Measurements from ENCODE around the gene KLHL5.

KLHL5 gene

GRCh38 chr4:39103291-39103690, 41.3 kb downstream of the KLHL5 start:
- POLR2A ChIA-PET (ENCODE audit: low non-redundant PET) = interaction anchor here (0.6 kb wide), 1 partner anchor 202 kb away, joined by 11 read pairs; no protein-coding TSS in a partner anchor
- H3K27ac ChIP-seq = no peak overlapping the region
- DNase-seq (ENCODE audit: low spot score) = no peak
- TF ChIP-seq CTCF (conservative IDR thresholded peaks at IDR 0.05; ENCODE audit: low read depth) = no peak
- CTCF ChIA-PET = interaction anchor here (0.6 kb wide), 1 partner anchor 19 kb away, joined by 3 read pairs; no protein-coding TSS in a partner anchor

GRCh38 chr4:39104255-39104654, 42.2 kb downstream of the KLHL5 start:
- DNase-seq (ENCODE audit: low spot score) = no peak
- TF ChIP-seq CTCF (conservative IDR thresholded peaks at IDR 0.05; ENCODE audit: low read depth) = no peak
- CTCF ChIA-PET = interaction anchor here (0.7 kb wide), 4 partner anchors 24 to 366 kb away, joined by 3 to 5 read pairs (median 3); no protein-coding TSS in a partner anchor
- H3K27ac ChIP-seq = no peak overlapping the region
- POLR2A ChIA-PET (ENCODE audit: low non-redundant PET) = no interaction called here

GRCh38 chr4:39106011-39106410, 44.0 kb downstream of the KLHL5 start:
- CTCF ChIA-PET = interaction anchor here (0.5 kb wide), 1 partner anchor 21 kb away, joined by 3 read pairs; no protein-coding TSS in a partner anchor

GRCh38 chr4:39114436-39114835, 52.4 kb downstream of the KLHL5 start:
- no peak for TF ChIP-seq CTCF (conservative IDR thresholded peaks at IDR 0.05; ENCODE audit: low read depth)
- no peak for DNase-seq (ENCODE audit: low spot score)
- ChIA-PET CTCF (interaction anchor here (0.6 to 1.2 kb wide), 3 partner anchors 21 to 1052 kb away, joined by 3 to 4 read pairs (median 4); no protein-coding TSS in a partner anchor), POLR2A (ENCODE audit: low non-redundant PET) (no interaction called here)
- no peak overlapping the region for H3K27ac ChIP-seq

More at GRCh38 chr4:39106011-39106410, 44.0 kb downstream of the KLHL5 start:
- H3K27ac ChIP-seq = no peak overlapping the region
- POLR2A ChIA-PET (ENCODE audit: low non-redundant PET) = no interaction called here
- no peak for TF ChIP-seq CTCF (conservative IDR thresholded peaks at IDR 0.05; ENCODE audit: low read depth)
- no peak for DNase-seq (ENCODE audit: low spot score)

GRCh38 chr4:39118034-39118658, 56.1 kb downstream of the KLHL5 start:
- DNase-seq (ENCODE audit: low spot score) = no peak
- H3K27ac ChIP-seq = no peak overlapping the region
- no peak for TF ChIP-seq CTCF (conservative IDR thresholded peaks at IDR 0.05; ENCODE audit: low read depth)
- ChIA-PET CTCF (no interaction called here), POLR2A (ENCODE audit: low non-redundant PET) (no interaction called here)

GRCh38 chr4:39120418-39120817, 58.4 kb downstream of the KLHL5 start:
- POLR2A ChIA-PET (ENCODE audit: low non-redundant PET) = no interaction called here
- CTCF ChIA-PET = no interaction called here
- no peak overlapping the region for H3K27ac ChIP-seq
- no peak for DNase-seq (ENCODE audit: low spot score)
- TF ChIP-seq CTCF (conservative IDR thresholded peaks at IDR 0.05; ENCODE audit: low read depth) = no peak
